ENCODE results near the gene RTP5. TPM values are rescaled to one million over a fixed set of nuclear protein-coding genes. Genes with fewer than 3 reads are reported as not detected.
A peak's percentile ranks its signal among the peaks of the same experiment; 100 is the strongest.

RTP5 gene
- total and polyA plus RNA-seq, 2 experiments from 2014 or later, result not detected

DNA sequence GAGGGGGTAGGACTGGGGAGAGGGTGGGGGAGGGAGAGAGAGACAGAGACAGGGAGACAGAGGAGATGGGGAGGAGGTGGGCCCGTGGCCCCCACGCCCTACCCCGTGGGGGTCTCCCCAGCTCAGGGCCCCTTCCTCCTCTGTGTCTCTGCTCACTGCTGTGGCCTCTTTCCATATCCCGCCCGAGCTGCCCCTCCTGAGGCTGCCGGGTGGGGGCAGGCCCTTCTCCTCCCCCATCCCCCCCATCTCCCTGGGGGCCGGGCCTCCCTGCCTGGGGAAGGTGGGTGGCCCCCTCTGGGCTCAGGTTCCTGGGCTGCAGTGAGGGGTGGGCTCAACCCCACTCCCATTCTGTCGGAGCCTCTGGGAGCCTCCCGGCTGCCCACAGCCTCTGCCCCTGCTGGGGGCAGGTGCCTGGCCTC is 10.5 kb upstream of the RTP5 start:
- Histone ChIP-seq H3K4me1 (ENCODE audit: insufficient read depth) (peaks cover 7% of the 10 kb centered on the region), H3K27ac (no peak overlapping the region), H3K36me3 (replicated peaks; ENCODE audit: insufficient read depth, low read depth) (no peaks in the 10 kb centered on the region), H3K4me3 (no peak overlapping the region), H3K4me2 (no peak overlapping the region), H2AFZ (no peak overlapping the region), H3K79me2 (no peaks in the 10 kb centered on the region), H3K27me3 (no peaks in the 10 kb centered on the region), H3K9me2 (replicated peaks; ENCODE audit: insufficient read depth) (no peaks in the 10 kb centered on the region), H3K9me3 (ENCODE audit: low read depth) (no peaks in the 10 kb centered on the region), H4K20me1 (ENCODE audit: insufficient read depth, poor library complexity, severe bottlenecking) (no peaks in the 10 kb centered on the region)
- WGBS (ENCODE audit: low lambda C conversion rate, missing lambda C conversion rate), result 72% methylated on average over 2 of the region's 9 CpGs
- DNase-seq (ENCODE audit: low spot score), result no peak
- TF ChIP-seq EZH2 (IDR thresholded peaks at IDR 0.05; ENCODE audit: borderline replicate concordance) (no peak), EZH2phosphoT487 (IDR thresholded peaks at IDR 0.05; ENCODE audit: low read depth, severe bottlenecking, unreplicated experiment) (no peak)
- TF ChIP-seq, protein P1, sequence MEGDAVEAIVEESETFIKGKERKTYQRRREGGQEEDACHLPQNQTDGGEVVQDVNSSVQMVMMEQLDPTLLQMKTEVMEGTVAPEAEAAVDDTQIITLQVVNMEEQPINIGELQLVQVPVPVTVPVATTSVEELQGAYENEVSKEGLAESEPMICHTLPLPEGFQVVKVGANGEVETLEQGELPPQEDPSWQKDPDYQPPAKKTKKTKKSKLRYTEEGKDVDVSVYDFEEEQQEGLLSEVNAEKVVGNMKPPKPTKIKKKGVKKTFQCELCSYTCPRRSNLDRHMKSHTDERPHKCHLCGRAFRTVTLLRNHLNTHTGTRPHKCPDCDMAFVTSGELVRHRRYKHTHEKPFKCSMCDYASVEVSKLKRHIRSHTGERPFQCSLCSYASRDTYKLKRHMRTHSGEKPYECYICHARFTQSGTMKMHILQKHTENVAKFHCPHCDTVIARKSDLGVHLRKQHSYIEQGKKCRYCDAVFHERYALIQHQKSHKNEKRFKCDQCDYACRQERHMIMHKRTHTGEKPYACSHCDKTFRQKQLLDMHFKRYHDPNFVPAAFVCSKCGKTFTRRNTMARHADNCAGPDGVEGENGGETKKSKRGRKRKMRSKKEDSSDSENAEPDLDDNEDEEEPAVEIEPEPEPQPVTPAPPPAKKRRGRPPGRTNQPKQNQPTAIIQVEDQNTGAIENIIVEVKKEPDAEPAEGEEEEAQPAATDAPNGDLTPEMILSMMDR (IDR thresholded peaks at IDR 0.05; ENCODE audit: poor library complexity), result no peak

DNA sequence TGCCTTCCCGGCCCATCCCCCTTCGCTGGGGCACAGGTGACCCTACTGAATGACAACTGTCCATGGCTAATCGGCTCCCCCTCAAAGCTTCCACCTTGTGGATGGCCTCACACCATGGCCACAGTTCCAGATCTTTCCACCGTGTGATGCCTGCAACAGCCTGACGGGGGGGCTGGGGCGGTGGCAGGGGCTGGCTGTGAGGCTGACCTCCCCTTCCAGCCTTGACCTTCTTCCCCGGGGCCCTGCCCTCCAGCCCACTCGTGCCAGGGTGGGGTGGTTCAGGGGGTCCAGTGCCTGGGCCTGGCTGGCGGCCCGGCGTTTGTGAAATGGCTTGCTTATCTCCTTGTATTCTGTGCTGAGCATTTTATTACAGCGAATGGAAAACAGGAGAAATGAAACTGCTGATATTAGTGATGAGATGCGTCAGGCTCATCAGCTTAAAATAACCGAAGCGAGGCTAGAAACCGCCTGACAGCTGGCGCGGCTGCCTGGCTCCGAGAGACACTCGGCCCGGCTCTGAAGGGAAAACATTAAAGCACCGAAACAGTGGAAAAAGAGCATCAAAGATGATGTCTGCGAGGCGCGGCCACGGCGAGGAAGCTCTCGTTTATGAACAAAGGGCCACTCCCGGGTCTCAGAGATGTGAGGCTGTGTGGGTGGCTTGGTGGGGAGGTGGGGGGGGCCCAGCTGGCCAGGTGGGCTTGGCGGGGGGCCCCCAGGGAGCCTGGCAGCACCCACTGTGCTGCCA is 9.9 kb upstream of the RTP5 start:
- 70% methylated on average over 28 of the region's 30 CpGs for WGBS (ENCODE audit: low lambda C conversion rate, missing lambda C conversion rate)
- no peak for TF ChIP-seq EZH2phosphoT487 (IDR thresholded peaks at IDR 0.05; ENCODE audit: low read depth, severe bottlenecking, unreplicated experiment)
- no peak for TF ChIP-seq EZH2 (IDR thresholded peaks at IDR 0.05; ENCODE audit: borderline replicate concordance)
- TF ChIP-seq, protein P1 (IDR thresholded peaks at IDR 0.05; ENCODE audit: poor library complexity), result no peak
- peak overlapping the region; percentile 41 for H3K4me2 ChIP-seq
- no peak for DNase-seq (ENCODE audit: low spot score)
- H3K36me3 ChIP-seq (replicated peaks; ENCODE audit: insufficient read depth, low read depth), result no peaks in the 10 kb centered on the region
- H2AFZ ChIP-seq, result no peak overlapping the region
- no peaks in the 10 kb centered on the region for H3K9me2 ChIP-seq (replicated peaks; ENCODE audit: insufficient read depth)
- no peaks in the 10 kb centered on the region for H3K9me3 ChIP-seq (ENCODE audit: low read depth)
- no peaks in the 10 kb centered on the region for H3K79me2 ChIP-seq
- H3K4me1 ChIP-seq (ENCODE audit: insufficient read depth), result peaks cover 7% of the 10 kb centered on the region
- no peak overlapping the region for H3K4me3 ChIP-seq
- H3K27me3 ChIP-seq, result no peaks in the 10 kb centered on the region
- no peaks in the 10 kb centered on the region for H4K20me1 ChIP-seq (ENCODE audit: insufficient read depth, poor library complexity, severe bottlenecking)
- H3K27ac ChIP-seq, result peak overlapping the region; percentile 23

DNA sequence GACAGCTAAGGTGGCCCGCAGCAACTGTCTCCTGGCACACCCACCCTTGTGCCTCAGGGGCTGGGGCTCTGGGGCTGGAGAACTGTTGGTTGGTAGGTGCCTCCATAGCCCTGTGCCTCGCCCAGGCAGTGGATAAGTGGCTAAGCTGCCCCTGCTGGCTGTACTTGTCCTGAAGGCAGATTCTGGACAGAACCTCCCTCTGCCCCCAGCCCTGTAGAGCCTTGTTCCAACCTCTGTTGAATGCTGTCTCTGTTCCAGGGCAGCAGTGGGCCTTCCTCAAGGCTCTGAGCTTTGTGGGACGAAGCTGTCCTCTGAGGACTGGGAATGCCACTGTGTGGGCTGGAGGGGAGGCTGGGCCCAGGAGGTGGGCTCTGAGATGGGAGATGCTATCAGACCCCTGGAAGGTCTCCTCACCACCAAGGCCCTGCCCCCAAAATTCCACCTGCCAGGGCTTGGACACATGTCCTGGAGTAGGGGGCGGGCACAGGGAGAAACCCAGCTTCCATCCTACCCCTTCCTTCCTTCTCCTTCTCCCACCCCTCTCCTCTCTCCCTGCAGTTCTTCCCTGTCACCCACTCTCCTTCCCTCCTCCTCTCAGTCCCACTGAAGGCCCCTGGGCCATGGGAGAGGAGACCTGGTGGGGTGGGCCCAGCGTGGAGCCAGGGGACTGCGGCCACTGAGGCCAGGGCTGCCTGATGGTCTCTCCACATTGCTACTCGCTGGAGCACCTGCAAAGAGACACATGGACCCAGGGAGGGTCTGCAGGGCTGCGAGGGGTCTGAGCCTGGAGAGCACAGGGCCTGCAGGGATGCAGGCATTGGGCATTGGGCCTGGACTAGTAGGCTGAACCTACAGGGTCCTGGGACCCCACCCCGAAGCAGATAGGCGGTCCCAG is 9.1 kb upstream of the RTP5 start:
- H4K20me1 ChIP-seq (ENCODE audit: insufficient read depth, poor library complexity, severe bottlenecking), result no peaks in the 10 kb centered on the region
- H2AFZ ChIP-seq, result no peak overlapping the region
- peak overlapping the region; percentile 41 for H3K4me2 ChIP-seq
- no peaks in the 10 kb centered on the region for H3K27me3 ChIP-seq
- no peaks in the 10 kb centered on the region for H3K36me3 ChIP-seq (replicated peaks; ENCODE audit: insufficient read depth, low read depth)
- no peaks in the 10 kb centered on the region for H3K79me2 ChIP-seq
- peak overlapping the region; percentile 23 for H3K27ac ChIP-seq
- no peak overlapping the region for H3K4me3 ChIP-seq
- H3K9me2 ChIP-seq (replicated peaks; ENCODE audit: insufficient read depth), result no peaks in the 10 kb centered on the region
- TF ChIP-seq EZH2phosphoT487 (IDR thresholded peaks at IDR 0.05; ENCODE audit: low read depth, severe bottlenecking, unreplicated experiment) (no peak), EZH2 (IDR thresholded peaks at IDR 0.05; ENCODE audit: borderline replicate concordance) (no peak)
- TF ChIP-seq, protein P1 (IDR thresholded peaks at IDR 0.05; ENCODE audit: poor library complexity), result no peak
- WGBS (ENCODE audit: low lambda C conversion rate, missing lambda C conversion rate), result 92% methylated on average over 9 of the region's 10 CpGs
- no peaks in the 10 kb centered on the region for H3K9me3 ChIP-seq (ENCODE audit: low read depth)
- DNase-seq (ENCODE audit: low spot score), result no peak
- peaks cover 7% of the 10 kb centered on the region for H3K4me1 ChIP-seq (ENCODE audit: insufficient read depth)
